ENCODE measurements around the gene ACER3.

GRCh38 chr11:76849376-76849775 is 11.3 kb upstream of the ACER3 start:
- no peak for TF ChIP-seq CTCF (IDR thresholded peaks at IDR 0.05)
- TF ChIP-seq POLR2A (IDR thresholded peaks at IDR 0.05): no peak
